OCI-LY7 (cell line): ENCODE measurements around the gene KIFC1.
"Not testable (repeated sequence)": the region's sequence is repeated elsewhere in the genome, so short reads cannot be mapped to it uniquely, and the experiment has no call there.

Source experiments
- EZH2phosphoT487 ChIP-seq: fragments of 200-600 bp; sonication (generic); IDR thresholded peaks from 2 replicates; pipeline ENCODE4 v1.6.1; 2018; ENCODE audit warnings: low read depth, borderline replicate concordance, mild to moderate bottlenecking, mixed run types, antibody characterized with exemption, low read length, moderate library complexity, mixed read lengths
- TF ChIP-seq, protein P1 (sequence below): fragments of 200-600 bp; sonication (generic); conservative IDR thresholded peaks from 2 replicates; pipeline ENCODE4 v1.5.1; 2014; ENCODE audit warnings: mild to moderate bottlenecking, antibody characterized with exemption, low read length, moderate library complexity, mixed read lengths

DNA sequence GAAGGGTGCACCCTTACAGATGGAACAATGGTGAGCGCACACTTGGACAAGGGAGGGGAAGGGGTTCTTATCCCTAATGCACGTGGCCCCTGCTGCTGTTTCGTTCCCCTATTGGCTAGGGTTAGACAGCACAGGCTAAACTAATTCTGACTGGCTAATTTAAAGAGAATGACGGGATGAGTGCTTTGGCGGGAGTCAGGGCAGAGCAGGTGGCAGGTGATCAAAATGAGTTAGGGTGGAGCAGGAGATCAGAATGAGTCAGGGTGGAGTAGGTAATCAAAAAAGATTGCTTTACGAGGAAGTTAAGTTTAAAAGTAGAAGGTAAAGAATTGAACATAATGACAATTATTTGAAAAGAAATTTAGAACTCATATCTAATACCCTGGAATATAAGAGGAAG lies 35.8 kb upstream of the KIFC1 start:
- TF ChIP-seq, protein P1, sequence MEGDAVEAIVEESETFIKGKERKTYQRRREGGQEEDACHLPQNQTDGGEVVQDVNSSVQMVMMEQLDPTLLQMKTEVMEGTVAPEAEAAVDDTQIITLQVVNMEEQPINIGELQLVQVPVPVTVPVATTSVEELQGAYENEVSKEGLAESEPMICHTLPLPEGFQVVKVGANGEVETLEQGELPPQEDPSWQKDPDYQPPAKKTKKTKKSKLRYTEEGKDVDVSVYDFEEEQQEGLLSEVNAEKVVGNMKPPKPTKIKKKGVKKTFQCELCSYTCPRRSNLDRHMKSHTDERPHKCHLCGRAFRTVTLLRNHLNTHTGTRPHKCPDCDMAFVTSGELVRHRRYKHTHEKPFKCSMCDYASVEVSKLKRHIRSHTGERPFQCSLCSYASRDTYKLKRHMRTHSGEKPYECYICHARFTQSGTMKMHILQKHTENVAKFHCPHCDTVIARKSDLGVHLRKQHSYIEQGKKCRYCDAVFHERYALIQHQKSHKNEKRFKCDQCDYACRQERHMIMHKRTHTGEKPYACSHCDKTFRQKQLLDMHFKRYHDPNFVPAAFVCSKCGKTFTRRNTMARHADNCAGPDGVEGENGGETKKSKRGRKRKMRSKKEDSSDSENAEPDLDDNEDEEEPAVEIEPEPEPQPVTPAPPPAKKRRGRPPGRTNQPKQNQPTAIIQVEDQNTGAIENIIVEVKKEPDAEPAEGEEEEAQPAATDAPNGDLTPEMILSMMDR, result not testable (repeated sequence)
- not testable (repeated sequence) for TF ChIP-seq EZH2phosphoT487
